Caco-2 (cell line): ENCODE results near the gene SMTN. TPM values are rescaled to one million over a fixed set of nuclear protein-coding genes. Genes with fewer than 3 reads are reported as not detected.
"Not testable (repeated sequence)": the region's sequence is repeated elsewhere in the genome, so short reads cannot be mapped to it uniquely, and the experiment has no call there.

ENCODE experiments used
- BruUV-seq: library from RNA; stranded (reverse); fragments of 400-500 nt; replicated peaks from 2 replicates; lab custom pipeline; 2021; lab: Mats Ljungman, UMichigan
- CTCF ChIA-PET: fragments of 300-600 bp; sonication (Branson Sonifier 250); formaldehyde crosslinking; loops from one replicate; lab custom pipeline; 2022; ENCODE audit warnings: antibody characterized with exemption; lab: Charles Lee
- POLR2A ChIA-PET: fragments of 300-600 bp; sonication (Branson Sonifier 250); formaldehyde crosslinking; loops from one replicate; lab custom pipeline; 2022; ENCODE audit warnings: antibody characterized with exemption; lab: Charles Lee
- DNase-seq, 2 experiments: peaks; one replicate each; pipeline versions ENCODE4 v3.0.0 to v3.0.0-alpha.2; 2020 to 2022
- H3K27me3 ChIP-seq: replicated peaks from 2 replicates; pipeline ENCODE4 v1.6.0; 2011; ENCODE audit warnings: low read length; ENCODE audit not compliant: control insufficient read depth, insufficient read depth
- H3K36me3 ChIP-seq: 2 replicates; pipeline ENCODE4 v1.5.1; 2011; ENCODE audit warnings: low read length; ENCODE audit not compliant: control insufficient read depth, insufficient read depth
- H3K4me1 ChIP-seq: fragments of 250-450 bp; sonication (Bioruptor Pico); 2 replicates; pipeline ENCODE4 v1.5.1; 2020; ENCODE audit warnings: mild to moderate bottlenecking
- H3K4me3 ChIP-seq: 2 replicates; pipeline ENCODE4 v1.5.1; 2011; ENCODE audit warnings: low read depth, mild to moderate bottlenecking, control low read depth, low read length
- H3K9me3 ChIP-seq: fragments of 250-450 bp; sonication (Bioruptor Pico); 2 replicates; pipeline ENCODE4 v1.5.1; 2020; ENCODE audit warnings: mild to moderate bottlenecking, moderate library complexity
- H3K27ac Mint-ChIP-seq: one replicate; pipeline ENCODE4 v1.8.0; 2022; ENCODE audit warnings: mixed read lengths; ENCODE audit not compliant: unreplicated experiment
- H3K27me3 Mint-ChIP-seq: one replicate; pipeline ENCODE4 v1.8.0; 2022; ENCODE audit warnings: mixed read lengths; ENCODE audit not compliant: insufficient read depth, unreplicated experiment
- H3K36me3 Mint-ChIP-seq: one replicate; pipeline ENCODE4 v1.8.0; 2022; ENCODE audit warnings: mild to moderate bottlenecking, mixed read lengths; ENCODE audit not compliant: insufficient read depth, unreplicated experiment
- H3K4me1 Mint-ChIP-seq: one replicate; pipeline ENCODE4 v1.8.0; 2022; ENCODE audit warnings: low read depth, mixed read lengths; ENCODE audit not compliant: unreplicated experiment
- H3K4me3 Mint-ChIP-seq: one replicate; pipeline ENCODE4 v1.8.0; 2022; ENCODE audit warnings: mild to moderate bottlenecking, moderate library complexity, mixed read lengths; ENCODE audit not compliant: unreplicated experiment
- H3K9me3 Mint-ChIP-seq: one replicate; pipeline ENCODE4 v1.8.0; 2022; ENCODE audit warnings: mixed read lengths; ENCODE audit not compliant: unreplicated experiment
- CTCF ChIP-seq, 2 experiments: fragments of 200-600 bp in 1 of 2; IDR thresholded peaks; 1 replicate in 1 of 2; 2 replicates in 1 of 2; pipeline versions ENCODE4 v1.5.1 to v1.8.0; 2011 to 2022; ENCODE audit warnings: antibody characterized with exemption in 1 of 2, control low read depth in 1 of 2, inconsistent platforms in 1 of 2, low read depth in 1 of 2, low read length in 1 of 2, mild to moderate bottlenecking in 1 of 2, moderate library complexity in 1 of 2; ENCODE audit not compliant: insufficient read depth in 1 of 2, severe bottlenecking in 1 of 2, unreplicated experiment in 1 of 2
- intact Hi-C: fragments of 100-400 bp; cut with micrococcal nuclease; formaldehyde crosslinking; loops from one replicate; pipeline ENCODE4 v1.10.0; 2022; ENCODE audit not compliant: unreplicated experiment
- total RNA-seq: library from RNA; stranded (reverse); gene quantifications from 2 replicates; pipeline ENCODE4 v1.2.3, GENCODE V29; 2022

The SMTN gene
- total RNA-seq, 1 experiment from 2014 or later, result 71.0 TPM

- H3K4me1 Mint-ChIP-seq, result peaks cover 11% of the 10 kb centered on the region
- intact Hi-C loops, result loop anchor here (1.0 kb wide), 2 partner anchors 9 to 24 kb away; no protein-coding TSS in a partner anchor
Measured at GRCh38 chr22:31055635-31056159, 25.4 kb upstream of the SMTN start.

GRCh38 chr22:31056986-31057599 is 24.0 kb upstream of the SMTN start:
- no peak for TF ChIP-seq CTCF (IDR thresholded peaks at IDR 0.05; ENCODE audit: insufficient read depth in 1 of 2, low read depth in 1 of 2, low read length in 1 of 2, severe bottlenecking in 1 of 2, unreplicated experiment in 1 of 2)
- Mint-ChIP-seq H3K4me3 (no peak overlapping the region), H3K27me3 (no peaks in the 10 kb centered on the region), H3K4me1 (peaks cover 11% of the 10 kb centered on the region), H3K27ac (peak overlapping the region; percentile 35), H3K9me3 (no peaks in the 10 kb centered on the region), H3K36me3 (no peaks in the 10 kb centered on the region)
- BruUV-seq, result no TSS peak
- Histone ChIP-seq H3K27me3 (no peaks in the 10 kb centered on the region), H3K4me1 (peaks cover 26% of the 10 kb centered on the region), H3K9me3 (no peaks in the 10 kb centered on the region), H3K4me3 (no peak overlapping the region), H3K36me3 (no peaks in the 10 kb centered on the region)
- intact Hi-C loops, result loop anchor here (1.0 kb wide), 1 partner anchor 88 kb away; the partner anchor contains the start of gene TUG1
- ChIA-PET CTCF (interaction anchor here (0.7 kb wide), 1 partner anchor 24 kb away, joined by 3 read pairs; the partner anchor contains the start of gene SMTN), POLR2A (interaction anchor here (0.6 to 0.7 kb wide), 2 partner anchors 24 to 136 kb away, joined by 3 to 7 read pairs; partner anchors contain the start of gene SMTN)
- no peak for DNase-seq

More at GRCh38 chr22:31055635-31056159, 25.4 kb upstream of the SMTN start:
- H3K27me3 Mint-ChIP-seq, result no peaks in the 10 kb centered on the region
- POLR2A ChIA-PET, result interaction anchor here (0.6 to 1.6 kb wide), 8 partner anchors 8 to 729 kb away, joined by 3 to 24 read pairs (median 10); partner anchors contain the start of genes MORC2, SMTN, TBC1D10A and TUG1
- Histone ChIP-seq H3K27me3 (no peaks in the 10 kb centered on the region), H3K4me3 (no peak overlapping the region), H3K4me1 (peaks cover 26% of the 10 kb centered on the region), H3K9me3 (no peaks in the 10 kb centered on the region), H3K36me3 (no peaks in the 10 kb centered on the region)
- H3K9me3 Mint-ChIP-seq, result no peaks in the 10 kb centered on the region
- no peaks in the 10 kb centered on the region for H3K36me3 Mint-ChIP-seq
- CTCF ChIA-PET, result interaction anchor here (0.6 to 1.6 kb wide), 5 partner anchors 8 to 390 kb away, joined by 3 to 10 read pairs (median 7); partner anchors contain the start of gene SMTN
- BruUV-seq, result no TSS peak
- H3K4me3 Mint-ChIP-seq, result peak overlapping the region; percentile 42
- TF ChIP-seq CTCF (IDR thresholded peaks at IDR 0.05; ENCODE audit: insufficient read depth in 1 of 2, low read depth in 1 of 2, low read length in 1 of 2, severe bottlenecking in 1 of 2, unreplicated experiment in 1 of 2), result no peak
- peak; percentile 93 to 96 for DNase-seq
- peak overlapping the region; percentile 91 for H3K27ac Mint-ChIP-seq

GRCh38 chr22:31059663-31060062 is 21.5 kb upstream of the SMTN start:
- intact Hi-C loops, H3K27me3 ChIP-seq, H3K9me3 ChIP-seq, BruUV-seq, POLR2A ChIA-PET, DNase-seq, H3K27me3 Mint-ChIP-seq, H3K4me3 ChIP-seq, H3K36me3 ChIP-seq, H3K9me3 Mint-ChIP-seq, H3K4me3 Mint-ChIP-seq, CTCF ChIA-PET, H3K36me3 Mint-ChIP-seq, H3K27ac Mint-ChIP-seq: not testable (repeated sequence)
- H3K4me1 ChIP-seq, result peaks cover 25% of the 10 kb centered on the region
- H3K4me1 Mint-ChIP-seq, result peaks cover 17% of the 10 kb centered on the region
